Stimulated activated CD4-positive, alpha-beta T cell treated with anti-CD3 and anti-CD28 coated beads, Interleukin-12 subunit alpha, Interleukin-12 subunit beta, amount 100 ng/mL, for 4 hours (primary cell): ENCODE results near the gene SRGAP3.

ENCODE experiments used
- DNase-seq: peaks from one replicate; pipeline ENCODE4 v3.0.0-alpha.2; 2020

The SRGAP3 gene

DNA sequence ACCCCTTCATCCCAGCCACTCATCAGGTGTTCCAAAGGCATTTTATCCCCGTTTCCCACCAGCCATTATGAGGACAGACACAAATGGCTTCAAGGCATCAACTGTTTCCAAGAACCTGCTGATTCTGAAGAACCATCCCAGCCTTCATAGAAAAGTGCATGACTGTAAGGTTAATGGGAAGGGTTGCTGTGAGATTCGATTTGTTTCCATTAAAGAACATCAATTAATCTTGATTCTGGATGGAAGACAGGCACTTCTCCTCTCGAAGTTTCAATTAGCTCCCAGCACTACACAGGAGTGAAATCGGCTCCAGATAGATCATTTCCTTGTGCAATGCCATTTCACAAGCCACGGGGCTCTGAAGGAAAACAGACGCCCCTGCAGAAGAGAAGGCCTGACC is 25.8 kb downstream of the SRGAP3 start:
- no peak for DNase-seq

GRCh38 chr3:9222956-9223639 is 26.3 kb downstream of the SRGAP3 start:
- no peak for DNase-seq

DNA sequence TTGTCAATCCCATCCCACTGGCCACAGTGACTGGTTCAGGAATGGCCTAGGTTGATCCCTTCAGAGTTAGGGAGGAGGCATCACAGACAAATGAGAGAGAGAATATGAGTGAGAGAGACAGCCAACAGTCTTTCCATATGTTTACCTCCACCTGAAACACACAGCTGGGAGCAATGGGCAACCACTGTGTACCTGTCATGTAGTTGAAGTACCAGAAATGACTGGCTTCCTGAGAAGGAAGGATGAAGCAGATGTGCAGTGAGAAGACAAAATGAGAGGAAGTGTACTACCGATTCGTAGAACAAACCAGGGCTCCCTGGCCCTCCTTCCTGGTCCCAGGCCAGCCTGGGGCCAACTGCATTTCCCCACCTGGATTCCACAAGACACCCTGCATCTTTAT is 27.4 kb downstream of the SRGAP3 start:
- DNase-seq = no peak

DNA sequence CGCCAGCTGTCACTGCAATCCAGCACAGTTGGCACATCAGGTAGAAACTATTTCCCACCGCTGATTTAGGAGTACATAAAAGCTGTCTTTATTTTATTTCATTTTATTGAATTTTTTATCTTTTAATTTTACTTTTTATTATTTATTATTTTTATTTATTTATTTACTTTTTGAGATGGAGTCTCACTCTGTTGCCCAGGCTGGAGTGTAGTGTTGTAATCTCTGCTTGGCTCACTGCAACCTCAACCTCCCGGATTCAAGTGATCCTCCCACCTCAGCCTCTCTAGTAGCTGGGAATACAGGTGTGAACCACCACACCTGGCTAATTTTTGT is 31.0 kb downstream of the SRGAP3 start:
- no peak for DNase-seq

- DNase-seq = no peak
Measured at GRCh38 chr3:9217784-9218513, 31.5 kb downstream of the SRGAP3 start.

- no peak for DNase-seq
Measured at GRCh38 chr3:9216736-9217135, 32.7 kb downstream of the SRGAP3 start.

- no peak for DNase-seq
Measured at GRCh38 chr3:9214599-9214998, 34.8 kb downstream of the SRGAP3 start.

GRCh38 chr3:9214185-9214584 is 35.3 kb downstream of the SRGAP3 start:
- DNase-seq = no peak

DNA sequence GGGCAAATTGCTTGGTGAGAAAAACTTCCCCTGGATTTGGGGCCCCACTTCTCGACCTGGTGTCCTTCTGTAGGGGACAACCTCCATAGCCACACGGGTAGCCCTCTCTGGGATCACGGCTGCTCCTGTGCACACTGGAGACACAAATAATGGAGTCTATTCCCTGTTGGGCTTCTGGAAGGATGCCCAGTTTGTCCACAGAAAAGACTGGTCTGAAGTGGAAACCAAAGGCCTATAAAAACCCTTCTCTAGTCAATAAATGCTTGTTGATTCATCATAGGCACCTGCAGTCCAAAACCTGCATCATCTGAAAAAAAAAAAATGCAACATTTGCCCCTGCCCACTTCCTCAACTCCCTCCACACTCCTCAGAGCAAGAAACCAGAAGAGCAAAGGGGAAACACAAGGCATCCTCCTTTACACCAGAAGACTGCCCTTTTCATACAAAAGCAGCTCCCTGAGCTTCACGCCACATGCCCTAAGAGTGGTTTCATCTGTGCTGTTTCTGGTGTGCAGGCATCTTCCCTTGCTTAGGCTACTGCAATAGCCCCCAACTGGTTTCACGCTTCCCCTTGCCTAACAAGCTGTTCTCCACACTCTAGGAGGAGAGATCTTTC is 36.3 kb downstream of the SRGAP3 start:
- no peak for DNase-seq

GRCh38 chr3:9211155-9211950 is 38.1 kb downstream of the SRGAP3 start:
- DNase-seq = no peak

DNA sequence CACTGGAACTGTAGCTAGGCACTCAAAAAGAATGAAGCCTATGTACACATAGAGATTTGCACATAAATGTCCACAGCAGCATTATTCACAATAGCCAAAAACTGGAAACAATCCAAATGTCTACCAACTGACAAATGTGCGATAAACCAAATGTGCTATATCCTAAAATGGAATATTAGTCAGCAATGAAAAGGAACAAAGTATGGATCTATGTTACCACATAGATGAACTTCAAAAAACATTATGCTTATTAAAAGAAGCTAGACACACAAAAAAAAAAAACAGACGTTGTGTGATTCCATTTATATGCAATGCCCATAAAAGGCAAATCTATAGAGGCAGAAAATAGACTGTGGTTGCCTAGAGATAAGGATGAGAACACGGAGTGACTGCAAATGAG is 39.7 kb downstream of the SRGAP3 start:
- DNase-seq = no peak

DNA sequence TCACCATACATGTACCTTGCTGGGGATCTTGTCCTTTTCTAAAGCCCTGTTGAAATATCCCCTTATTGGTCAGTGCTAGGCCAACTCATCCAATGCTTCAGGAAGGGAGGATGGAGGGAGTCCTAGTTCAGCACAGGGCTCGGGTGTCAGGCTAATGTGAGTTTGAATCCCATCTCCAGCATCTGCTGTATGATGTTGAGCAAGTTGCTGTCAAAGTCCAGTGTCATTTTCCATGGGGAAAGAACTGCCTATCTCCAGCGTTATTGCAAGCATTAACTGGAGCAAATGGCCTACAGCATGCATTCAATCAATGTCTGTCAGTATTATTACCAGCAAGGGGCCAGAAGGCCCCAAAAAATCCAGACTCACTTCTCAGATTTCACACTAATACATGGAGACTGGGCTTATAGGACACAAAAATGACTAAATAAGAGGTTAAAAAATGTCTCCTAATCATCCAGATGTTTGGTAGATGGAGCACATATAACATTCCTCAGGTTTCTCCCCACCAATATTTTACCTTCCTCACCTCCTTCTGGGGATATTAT is 40.8 kb downstream of the SRGAP3 start:
- no peak for DNase-seq

DNA sequence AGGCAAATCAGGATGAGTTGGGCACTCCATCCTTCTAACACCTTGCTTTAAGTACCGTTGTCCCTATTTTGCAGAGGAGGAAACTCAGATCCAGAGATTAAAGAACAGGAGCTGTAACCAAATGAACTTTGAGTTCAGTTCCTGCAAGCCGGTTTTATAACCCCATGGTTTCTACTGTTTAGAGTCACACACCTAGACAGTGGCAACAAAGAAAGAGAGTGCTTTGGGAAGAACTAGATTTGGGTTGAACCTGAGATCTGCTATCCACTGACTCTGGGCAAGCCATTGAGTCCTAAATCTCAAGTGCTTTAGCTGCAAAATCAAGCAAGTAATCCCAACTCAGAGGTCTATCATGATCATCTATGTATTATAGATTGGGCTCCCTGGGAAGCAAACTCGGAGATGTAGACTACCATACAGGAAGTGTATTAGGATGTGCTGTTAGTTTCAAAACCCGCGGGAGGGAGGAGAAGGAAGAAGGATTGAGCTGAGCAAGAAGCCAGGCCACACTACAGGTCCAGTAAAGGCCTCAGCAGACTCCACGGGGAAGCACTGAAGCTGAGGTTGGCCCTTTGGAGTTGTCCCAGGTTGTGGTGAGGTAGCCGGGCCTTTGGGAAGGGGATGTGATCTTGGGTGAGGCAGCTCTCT is 42.2 kb downstream of the SRGAP3 start:
- no peak for DNase-seq

- no peak for DNase-seq
Measured at GRCh38 chr3:9206287-9206686, 43.2 kb downstream of the SRGAP3 start.

DNA sequence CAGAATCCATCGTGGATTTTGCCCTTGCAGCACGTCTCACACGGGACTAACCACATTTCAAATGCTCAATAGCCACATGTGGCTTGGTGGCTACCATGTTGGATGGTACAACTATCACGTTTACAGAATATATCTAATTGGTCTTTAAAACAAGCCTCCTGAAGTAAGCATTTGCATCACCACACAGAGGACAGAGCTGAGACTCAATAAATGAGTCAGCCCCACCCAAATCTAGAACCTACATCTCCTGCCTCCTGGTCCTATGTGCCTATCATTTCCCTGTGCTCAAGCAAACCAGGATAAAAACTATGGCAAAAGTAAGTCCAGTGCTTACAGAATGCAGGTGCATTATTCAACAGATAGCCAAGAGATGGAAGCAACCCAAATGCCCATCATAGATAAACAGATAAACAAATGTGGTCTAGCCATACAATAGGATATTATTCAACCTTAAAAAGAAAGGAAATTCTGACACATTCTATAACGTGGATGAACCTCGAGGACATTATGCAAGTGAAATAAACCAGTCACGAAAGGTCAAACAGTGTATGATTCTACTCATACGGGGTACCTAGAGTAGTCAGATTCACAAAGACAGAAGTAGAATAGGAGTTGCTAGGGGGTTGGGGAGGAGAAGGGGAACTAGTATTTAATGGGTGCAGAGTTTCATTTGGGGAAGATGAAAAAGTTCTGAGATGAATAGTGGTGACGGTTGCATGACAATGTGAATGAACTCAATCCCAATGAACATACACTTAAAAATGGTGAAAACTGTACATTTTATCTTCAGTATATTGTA is 43.9 kb downstream of the SRGAP3 start:
- DNase-seq = no peak

DNA sequence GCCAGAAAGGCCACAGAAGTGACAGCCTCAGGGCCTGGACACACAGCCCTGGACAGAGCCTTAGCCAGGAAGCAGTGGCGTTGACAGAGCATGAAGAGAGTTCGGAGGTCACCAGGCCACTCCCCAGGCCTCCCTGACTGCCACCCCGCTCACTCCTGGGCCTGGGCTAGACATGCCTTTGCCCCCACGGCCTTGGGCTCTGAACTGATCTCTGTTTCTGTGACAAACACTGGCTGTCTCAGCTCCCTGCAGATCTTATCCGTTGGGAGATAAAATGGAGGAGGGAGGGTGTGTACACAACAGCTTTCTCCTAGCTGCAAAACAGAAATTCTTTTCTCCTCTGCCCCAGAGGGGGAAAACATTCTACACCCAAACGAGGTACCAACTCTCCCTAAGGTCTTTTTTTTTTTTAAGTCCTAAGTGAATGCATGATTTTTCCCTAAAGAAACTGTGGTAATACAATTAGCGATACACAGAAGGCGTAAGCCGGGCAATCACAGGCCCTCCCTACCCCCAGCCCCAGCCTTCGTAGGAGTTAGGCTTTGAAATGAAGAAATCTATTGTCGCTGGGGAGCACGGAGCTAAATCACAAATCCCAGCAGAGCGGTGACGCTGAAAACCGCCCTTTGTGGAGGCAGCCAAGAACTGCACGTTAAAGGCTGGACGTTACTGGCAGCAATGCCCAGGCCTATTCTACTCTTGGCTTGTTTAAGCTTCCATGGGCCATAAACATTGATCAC is 45.0 kb downstream of the SRGAP3 start:
- no peak for DNase-seq

DNA sequence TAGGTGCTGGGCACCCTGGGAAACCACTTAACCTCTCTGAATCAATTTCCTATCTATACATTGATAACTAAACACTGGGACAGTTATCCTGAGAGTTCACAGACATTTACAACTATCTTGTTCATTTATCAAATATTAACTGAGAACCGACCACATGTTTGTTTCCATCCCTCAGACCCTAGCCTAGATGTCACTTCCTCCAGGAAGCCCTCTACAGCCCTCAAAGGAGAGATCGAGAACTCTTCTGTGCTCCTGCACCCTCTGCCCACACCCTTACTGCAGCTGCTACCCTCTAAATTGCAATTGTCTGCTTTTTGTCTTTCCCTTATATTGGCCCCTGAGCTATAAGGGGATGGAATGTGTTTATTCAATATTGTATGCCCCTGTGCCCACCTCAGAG is 46.1 kb downstream of the SRGAP3 start:
- DNase-seq = no peak

DNA sequence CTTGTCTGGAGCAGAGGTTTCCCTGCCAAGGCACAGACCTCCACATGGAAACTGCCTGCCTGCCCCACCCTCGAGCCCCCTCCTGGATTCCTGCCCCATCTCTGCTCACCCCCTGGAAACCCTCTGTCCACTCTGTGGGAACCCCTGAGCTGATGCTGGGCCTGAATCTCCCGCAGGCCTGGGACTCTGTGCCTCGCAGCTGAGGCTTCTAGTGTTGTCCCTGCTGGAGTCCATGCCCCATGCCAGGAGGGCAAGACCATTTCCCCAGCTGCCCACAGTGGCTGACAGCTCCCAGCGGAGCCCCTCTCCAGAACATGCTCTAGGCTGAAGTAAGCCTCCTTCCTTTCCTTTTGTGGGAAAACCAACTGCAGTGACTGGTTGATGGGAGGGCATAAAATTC is 46.9 kb downstream of the SRGAP3 start:
- DNase-seq = no peak

DNA sequence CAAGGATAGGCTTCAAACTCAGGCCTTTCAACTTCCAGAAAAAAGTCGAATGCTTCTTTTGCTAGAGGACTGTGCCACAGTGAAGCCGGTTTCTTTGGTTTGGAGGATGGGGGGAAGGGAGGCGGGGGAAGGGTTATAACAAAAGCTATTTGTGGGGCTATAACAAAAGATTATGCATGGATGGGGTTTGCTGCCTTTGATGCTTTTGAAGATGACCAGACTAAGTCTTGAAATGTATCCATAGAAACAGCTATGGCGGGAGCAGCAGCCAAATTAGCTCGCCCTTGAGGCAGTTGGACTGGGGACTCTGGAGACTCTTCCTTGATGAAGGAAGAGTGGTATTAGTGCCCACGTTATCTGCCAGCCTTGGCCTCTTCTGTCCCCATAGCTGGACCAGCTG is 47.5 kb downstream of the SRGAP3 start:
- DNase-seq = no peak

GRCh38 chr3:9201266-9201665 is 48.2 kb downstream of the SRGAP3 start:
- DNase-seq = no peak

GRCh38 chr3:9199775-9200174 is 49.7 kb downstream of the SRGAP3 start:
- DNase-seq = no peak
